Measurements from ENCODE around the gene SF3B2.

DNA sequence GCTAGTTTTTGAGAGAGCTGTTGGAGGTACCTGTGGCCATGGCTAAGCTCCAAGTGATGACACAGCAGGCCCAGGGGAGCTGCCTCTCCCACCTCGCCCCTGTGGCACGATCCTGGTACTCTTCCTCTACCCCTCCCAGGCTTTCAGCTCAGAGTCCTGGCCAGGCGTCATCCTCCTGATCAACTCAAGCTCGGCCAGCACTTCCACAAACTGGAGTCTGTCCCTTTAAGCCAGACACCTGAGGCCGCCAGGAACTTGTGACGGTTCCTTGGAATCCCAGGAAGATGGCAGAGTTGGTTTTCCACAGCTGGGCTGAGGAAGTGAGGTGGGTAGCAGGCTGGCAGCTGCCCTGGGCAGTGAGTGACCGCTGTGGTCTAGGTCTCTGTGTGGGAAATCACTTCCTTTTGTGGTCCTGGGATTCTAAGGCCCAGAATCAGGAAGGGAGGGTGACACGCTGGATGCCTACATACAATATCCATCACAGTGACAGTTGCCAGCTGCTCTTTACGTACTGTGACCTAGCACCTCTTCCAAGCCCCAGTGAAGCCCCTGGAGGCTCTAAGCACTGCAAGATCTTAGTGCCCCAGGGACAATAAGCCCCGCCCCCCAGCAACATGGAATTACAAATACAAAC is 43.6 kb upstream of the SF3B2 start:
- TF ChIP-seq, protein P1, sequence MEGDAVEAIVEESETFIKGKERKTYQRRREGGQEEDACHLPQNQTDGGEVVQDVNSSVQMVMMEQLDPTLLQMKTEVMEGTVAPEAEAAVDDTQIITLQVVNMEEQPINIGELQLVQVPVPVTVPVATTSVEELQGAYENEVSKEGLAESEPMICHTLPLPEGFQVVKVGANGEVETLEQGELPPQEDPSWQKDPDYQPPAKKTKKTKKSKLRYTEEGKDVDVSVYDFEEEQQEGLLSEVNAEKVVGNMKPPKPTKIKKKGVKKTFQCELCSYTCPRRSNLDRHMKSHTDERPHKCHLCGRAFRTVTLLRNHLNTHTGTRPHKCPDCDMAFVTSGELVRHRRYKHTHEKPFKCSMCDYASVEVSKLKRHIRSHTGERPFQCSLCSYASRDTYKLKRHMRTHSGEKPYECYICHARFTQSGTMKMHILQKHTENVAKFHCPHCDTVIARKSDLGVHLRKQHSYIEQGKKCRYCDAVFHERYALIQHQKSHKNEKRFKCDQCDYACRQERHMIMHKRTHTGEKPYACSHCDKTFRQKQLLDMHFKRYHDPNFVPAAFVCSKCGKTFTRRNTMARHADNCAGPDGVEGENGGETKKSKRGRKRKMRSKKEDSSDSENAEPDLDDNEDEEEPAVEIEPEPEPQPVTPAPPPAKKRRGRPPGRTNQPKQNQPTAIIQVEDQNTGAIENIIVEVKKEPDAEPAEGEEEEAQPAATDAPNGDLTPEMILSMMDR (IDR thresholded peaks at IDR 0.05 in 4 of 5, conservative IDR thresholded peaks at IDR 0.05 in 1 of 5): no peak
- TF ChIP-seq POLR2A (IDR thresholded peaks at IDR 0.05): no peak
